Stimulated activated CD4-positive, alpha-beta T cell treated with anti-CD3 and anti-CD28 coated beads, Interleukin-12 subunit alpha, Interleukin-12 subunit beta, amount 100 ng/mL, for 24 hours (primary cell): ENCODE measurements around the gene RPL7A.
"Not testable (repeated sequence)": the region's sequence is repeated elsewhere in the genome, so short reads cannot be mapped to it uniquely, and the experiment has no call there.

Experiments used
- DNase-seq, 2 experiments: peaks; one replicate each; pipeline ENCODE4 v3.0.0-alpha.2; 2020; ENCODE audit warnings: low read depth in 2 of 2

Gene RPL7A

DNA sequence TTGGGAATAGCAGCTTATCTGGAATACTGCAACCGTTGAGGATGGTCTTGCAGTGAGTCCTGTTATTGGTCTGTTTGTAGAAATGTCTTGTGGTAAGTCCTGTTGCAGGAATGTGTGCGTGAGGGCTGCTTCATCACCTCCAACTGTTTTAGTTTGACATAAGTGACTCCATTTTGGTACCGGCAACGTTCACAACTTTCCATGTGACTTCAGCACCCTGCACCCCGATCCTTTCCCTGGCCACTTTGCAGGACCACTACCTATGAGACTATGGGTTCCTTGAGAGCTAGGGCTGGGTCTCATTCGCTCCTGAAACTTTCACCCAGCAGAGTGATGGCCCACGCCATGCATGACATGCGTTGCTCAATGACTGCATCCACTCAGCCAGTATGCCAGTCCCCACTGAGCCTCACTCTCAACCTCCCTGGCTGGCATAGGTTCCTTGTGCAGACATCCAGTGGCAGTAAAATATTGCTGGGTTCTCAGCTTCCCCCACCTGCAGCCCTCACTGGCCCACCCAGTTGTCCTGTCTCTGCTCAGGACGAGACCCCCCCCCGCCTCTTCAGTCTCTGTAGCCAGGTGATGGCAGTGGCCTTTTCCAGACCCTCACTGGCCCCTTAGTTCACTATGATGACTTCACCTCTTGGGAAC, 20.1 kb upstream of the RPL7A start:
- no peak for DNase-seq

- DNase-seq: not testable (repeated sequence)
Measured at GRCh38 chr9:133329306-133330156, 18.5 kb upstream of the RPL7A start.

GRCh38 chr9:133331221-133331620, 16.8 kb upstream of the RPL7A start:
- no peak for DNase-seq

- DNase-seq: no peak
Measured at GRCh38 chr9:133331641-133332380, 16.2 kb upstream of the RPL7A start.

- no peak for DNase-seq
Measured at GRCh38 chr9:133332381-133332730, 15.7 kb upstream of the RPL7A start.

GRCh38 chr9:133333011-133333410, 15.0 kb upstream of the RPL7A start:
- no peak for DNase-seq

GRCh38 chr9:133333566-133333965, 14.5 kb upstream of the RPL7A start:
- DNase-seq: no peak

DNA sequence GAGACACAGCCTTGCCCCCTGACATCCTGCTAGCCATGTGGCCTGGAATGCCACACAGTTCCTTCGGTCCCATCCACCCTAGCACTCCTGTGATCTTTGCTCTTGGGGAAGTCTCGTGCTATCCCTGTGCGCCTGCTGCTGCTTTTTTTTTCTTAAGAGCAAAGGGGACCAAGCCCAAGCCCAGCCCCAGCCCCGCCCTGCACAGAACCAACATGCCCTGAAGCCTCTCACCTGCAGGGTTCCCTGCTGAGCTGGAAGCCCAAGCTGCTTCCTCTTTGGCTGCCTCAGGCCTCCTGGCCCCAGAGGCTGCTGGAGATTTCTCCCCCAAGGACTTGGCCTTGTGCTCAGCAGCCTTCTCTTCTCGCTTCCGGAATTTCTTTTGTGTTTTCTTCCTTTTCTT, 13.9 kb upstream of the RPL7A start:
- no peak for DNase-seq

GRCh38 chr9:133334888-133335287, 13.1 kb upstream of the RPL7A start:
- not testable (repeated sequence) for DNase-seq

DNA sequence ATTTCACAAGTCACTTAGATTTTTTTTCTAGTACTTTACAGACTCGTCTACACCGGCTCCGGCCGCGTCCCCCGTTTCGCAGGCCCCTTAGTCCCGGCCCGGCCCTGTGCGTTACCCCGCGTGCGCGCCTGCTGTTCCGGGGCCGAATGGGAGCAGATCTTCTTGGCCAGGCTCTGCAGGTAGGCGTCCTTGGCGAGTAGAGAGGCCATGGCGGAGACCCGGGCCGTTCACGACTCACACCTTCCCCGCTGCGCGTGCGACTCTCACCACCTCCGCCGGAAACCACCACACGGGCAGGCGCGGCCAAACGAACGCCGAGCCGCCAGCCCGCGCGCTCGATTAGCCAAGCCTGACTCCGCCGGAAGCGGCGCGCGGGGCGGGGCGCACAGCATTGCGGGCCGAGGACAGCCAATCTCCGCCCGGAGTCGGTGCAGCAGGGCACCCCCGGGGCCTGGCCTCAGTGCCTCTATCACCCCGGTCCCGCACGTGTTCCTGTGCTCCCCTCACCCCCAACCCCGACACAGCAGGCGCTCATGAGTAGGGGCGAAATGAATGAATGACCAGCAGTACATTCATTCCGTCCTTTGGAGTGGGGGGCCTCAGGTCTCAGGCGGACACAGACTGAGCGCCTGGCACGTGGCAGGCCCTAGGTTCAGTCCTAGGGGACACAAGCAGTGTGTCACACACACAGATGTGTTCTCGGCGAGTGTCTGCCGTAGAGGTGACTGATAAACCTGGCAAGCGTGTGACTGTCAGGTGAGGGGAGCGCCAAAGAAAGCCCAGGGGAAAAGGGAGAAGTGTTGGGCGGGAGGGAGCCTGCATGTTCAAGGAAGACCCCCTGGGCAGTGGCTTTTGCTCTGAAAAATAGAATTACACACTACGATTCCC, 11.8 kb upstream of the RPL7A start, which contains the start of gene SURF6:
TSS of gene SURF6 (minus strand) at position 265 of the 888 bp plus-strand sequence. CDS start at position 209, 56 bp downstream.
- DNase-seq: peak; percentile 93

DNA sequence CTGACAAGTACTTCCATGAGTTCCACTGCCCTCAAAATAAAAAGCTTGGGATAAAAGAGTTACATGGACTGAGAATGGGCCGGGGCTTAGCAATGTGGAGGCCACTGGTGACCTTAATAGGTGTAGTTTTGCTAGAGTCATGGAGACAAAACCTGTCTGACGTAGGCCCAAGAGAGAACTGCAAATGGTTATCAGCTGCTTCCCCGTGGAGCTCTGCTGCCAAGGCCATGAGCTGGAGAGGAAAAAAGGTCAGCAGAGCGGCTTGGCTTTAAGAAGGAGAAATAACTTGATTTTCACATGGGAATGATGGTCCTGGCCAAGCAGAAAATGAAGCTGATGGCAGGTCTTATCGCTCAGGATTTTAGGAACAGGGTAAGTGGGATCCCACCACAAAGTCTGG, 8.4 kb upstream of the RPL7A start:
- DNase-seq: no peak

DNA sequence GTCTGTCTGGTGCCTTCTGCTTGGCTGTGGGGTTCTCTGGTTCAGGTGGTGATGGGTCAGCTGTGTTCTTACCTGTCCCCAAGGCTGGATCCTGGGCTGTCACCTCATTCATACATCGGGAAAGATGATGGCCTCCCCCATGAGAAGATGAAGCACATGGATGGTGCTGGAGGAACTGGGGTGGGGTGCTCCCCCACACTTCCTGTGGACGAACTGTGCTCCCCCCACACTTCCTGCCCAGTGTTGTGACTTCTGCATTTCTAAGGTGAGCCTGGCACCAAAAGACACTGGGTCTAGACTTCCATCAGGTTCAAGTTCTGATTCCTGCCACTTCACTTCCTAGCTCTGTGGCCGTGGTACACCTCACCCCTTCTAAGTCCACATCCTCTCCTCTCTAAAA, 7.8 kb upstream of the RPL7A start:
- DNase-seq: no peak

DNA sequence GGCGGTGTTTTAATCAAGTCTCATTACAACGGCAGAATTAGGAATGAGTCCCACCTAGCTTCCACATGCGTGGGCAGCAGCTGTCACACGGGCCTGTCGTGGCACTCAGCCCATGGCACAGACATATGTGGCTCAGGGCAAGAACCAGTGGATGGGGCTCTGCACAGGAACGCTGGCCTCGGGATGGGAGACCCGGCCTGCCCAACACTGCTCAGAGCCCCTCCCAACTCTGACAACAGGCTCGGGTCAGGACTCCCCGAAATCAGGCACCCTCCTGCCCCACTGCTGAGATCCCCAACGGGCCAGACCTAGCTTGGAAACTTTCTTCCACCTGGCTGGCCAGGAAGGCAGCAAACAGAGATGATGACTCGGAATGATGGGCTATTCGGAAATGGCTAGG, 7.1 kb upstream of the RPL7A start:
- no peak for DNase-seq

DNA sequence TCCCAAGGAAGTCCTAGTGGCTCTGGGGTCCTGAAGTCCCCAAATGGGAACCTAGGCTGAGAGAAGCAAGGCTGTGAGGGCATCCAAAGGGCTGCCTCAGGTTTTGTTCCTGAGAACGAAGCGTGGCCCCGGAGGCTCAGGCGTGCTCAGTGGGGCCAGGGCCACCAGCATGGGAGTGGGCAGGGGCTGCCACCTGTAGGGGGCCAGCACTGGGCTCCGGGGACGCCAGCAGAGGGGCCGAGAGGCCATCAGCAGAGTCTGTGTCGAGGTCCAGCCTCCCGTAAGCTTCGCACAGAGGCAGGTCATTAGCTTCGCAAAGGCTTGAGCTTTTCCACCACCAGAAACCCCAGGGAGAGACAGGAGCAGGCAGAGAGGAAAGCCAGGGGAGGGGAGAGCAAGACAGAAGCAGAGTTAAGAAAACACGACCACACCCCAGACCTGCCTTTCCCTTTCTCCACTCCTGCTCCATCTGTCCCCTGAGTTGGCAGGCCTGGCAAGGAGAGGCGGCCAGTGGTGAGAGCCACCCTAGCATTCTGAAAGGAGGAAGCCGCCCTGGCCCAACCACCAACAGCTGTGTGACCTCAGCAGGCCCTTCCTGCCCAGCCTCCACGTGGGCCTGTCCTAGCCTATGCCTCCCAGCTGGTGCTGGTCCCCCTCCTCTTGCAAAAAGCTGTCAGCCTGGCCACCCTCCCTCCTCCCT, 6.5 kb upstream of the RPL7A start:
- DNase-seq: no peak

- no peak for DNase-seq
Measured at GRCh38 chr9:133342069-133342406, 6.0 kb upstream of the RPL7A start.

GRCh38 chr9:133342570-133342969, 5.4 kb upstream of the RPL7A start:
- no peak for DNase-seq

DNA sequence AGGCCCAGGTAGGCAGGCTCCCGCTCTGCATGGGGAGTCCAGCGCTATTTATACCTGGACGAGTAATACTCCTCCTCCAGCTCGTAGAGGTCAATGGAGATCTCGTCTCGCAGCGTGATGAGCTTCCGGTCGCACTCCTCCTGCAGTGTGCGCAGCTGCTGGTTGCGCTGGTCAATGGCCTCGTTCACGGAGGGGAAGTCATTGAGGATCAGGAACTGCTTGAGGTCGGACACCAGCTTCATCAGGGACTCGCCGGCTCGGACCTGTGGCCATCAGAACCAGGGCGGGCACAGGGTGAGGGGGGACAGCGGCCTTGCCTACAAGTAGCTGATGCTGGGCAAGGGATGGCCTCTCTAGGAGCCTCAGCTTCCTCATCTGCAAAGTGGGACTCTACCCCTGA, 3.9 kb upstream of the RPL7A start:
- no peak for DNase-seq

DNA sequence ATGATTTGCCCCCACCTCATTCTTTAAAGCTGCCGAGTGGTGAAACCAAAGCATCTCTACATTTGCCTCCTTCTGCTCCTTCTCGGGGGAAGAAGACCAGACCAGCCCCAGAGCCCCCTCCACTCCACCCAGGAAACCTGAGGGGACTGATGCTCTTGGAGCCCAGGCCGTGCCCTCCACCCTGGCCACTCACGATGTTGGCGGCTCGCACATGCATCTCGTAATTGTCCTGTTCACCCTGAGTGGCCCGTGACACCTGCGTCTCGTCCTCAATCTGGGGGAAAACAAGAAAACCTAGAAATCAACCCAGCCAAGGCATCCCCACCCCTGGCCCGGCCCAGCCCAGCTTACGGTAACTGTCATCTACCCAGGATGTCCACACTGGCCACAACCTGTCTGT, 3.0 kb upstream of the RPL7A start:
- no peak for DNase-seq

- no peak for DNase-seq
Measured at GRCh38 chr9:133345596-133345995, 2.4 kb upstream of the RPL7A start.

- no peak for DNase-seq
Measured at GRCh38 chr9:133346021-133346785, 1.8 kb upstream of the RPL7A start.
